Heart right ventricle (tissue), 16 donors: ENCODE measurements around the gene IDH3B. TPM values are rescaled to one million over a fixed set of nuclear protein-coding genes. Genes with fewer than 3 reads are reported as not detected.
"Not testable (repeated sequence)": the region's sequence is repeated elsewhere in the genome, so short reads cannot be mapped to it uniquely, and the experiment has no call there.

Experiments used
- ATAC-seq, 8 donors: fragments of 200-7000 bp; cut with Tn5 transposase; one replicate each; pipeline ENCODE4 v1.9.1; 2020; ENCODE audit warnings: mild to moderate bottlenecking in 8 of 8, moderate library complexity in 8 of 8, moderate number of reproducible peaks in 1 of 8
- DNase-seq, 2 donors: peaks; one replicate each; pipeline ENCODE4 v3.0.0-alpha.2; 2020
- H3K27ac ChIP-seq, 10 donors: fragments of 200-600 bp; sonication (generic) in 2 of 10; one replicate each; pipeline versions ENCODE4 v1.5.0 to v1.8.0; 2020 to 2022; ENCODE audit warnings: mild to moderate bottlenecking in 3 of 10
- H3K27me3 ChIP-seq, 7 donors: fragments of 200-600 bp; one replicate each; pipeline ENCODE4 v1.8.0; 2021 to 2022; ENCODE audit warnings: mild to moderate bottlenecking in 2 of 7
- H3K36me3 ChIP-seq, 9 donors: fragments of 200-600 bp; sonication (generic) in 1 of 9; one replicate each; pipeline versions ENCODE4 v1.5.0 to v1.8.0; 2020 to 2022; ENCODE audit warnings: mild to moderate bottlenecking in 2 of 9
- H3K4me1 ChIP-seq, 9 donors: fragments of 200-600 bp; sonication (generic) in 1 of 9; one replicate each; pipeline versions ENCODE4 v1.5.0 to v1.8.0; 2020 to 2022; ENCODE audit warnings: mild to moderate bottlenecking in 4 of 9
- H3K4me3 ChIP-seq, 10 donors: fragments of 200-600 bp; sonication (generic) in 2 of 10; one replicate each; pipeline versions ENCODE4 v1.5.0 to v1.8.0; 2020 to 2022; ENCODE audit warnings: mild to moderate bottlenecking in 7 of 10, moderate library complexity in 2 of 10
- H3K9me3 ChIP-seq, 11 donors: fragments of 200-600 bp in 10 of 11; sonication (generic) in 2 of 11; one replicate each; pipeline versions ENCODE4 v1.5.0 to v1.8.0; 2013 to 2022; ENCODE audit warnings: mild to moderate bottlenecking in 2 of 11, control low read depth in 1 of 11, moderate library complexity in 1 of 11
- WGBS, 2 donors: extraction: QIAGEN DNeasy Blood & Tissue Kit; methylation state at CpG; one replicate each; pipeline ENCODE4 v1.1.7; 2013; ENCODE audit warnings: inconsistent platforms in 1 of 2; 5-methylcytosine and 5-hydroxymethylcytosine counted together
- intact Hi-C, 10 donors: fragments of 100-400 bp; cut with DNase I; formaldehyde crosslinking; loops; one replicate each; pipeline versions ENCODE4 v1.11.1 to v1.14.2; 2022
- polyA plus RNA-seq, 2 donors: library from polyadenylated mRNA; stranded (reverse); fragments of 200-250 nt; gene quantifications; one replicate each; pipeline ENCODE4 v1.2.3, GENCODE V29; 2013
- total RNA-seq, 10 donors: library from RNA; stranded (reverse); fragmentation: NEBNext Ultra II Directional in 3 of 10; extraction: Animal tissue kit (Norgen Biotek cat#: 25700) in 3 of 10; gene quantifications; one replicate each; pipeline versions ENCODE4 v1.2.1 to v1.2.4, GENCODE V29; 2021 to 2023
- TF ChIP-seq, protein P1 (sequence below), 9 donors: fragments of 200-600 bp; sonication (generic) in 2 of 9; IDR thresholded peaks; one replicate each; pipeline versions ENCODE4 v1.5.0 to v1.8.0; 2021 to 2022; ENCODE audit warnings: antibody characterized with exemption in 9 of 9, mild to moderate bottlenecking in 5 of 9, moderate library complexity in 1 of 9
- donor health status: Arrhythmogenic right ventricular cardiomyopathy.
- donor health status: ischemic (EF 13 %, LVEDD 7.1; RV severe dilation, severe dysfunction).
- donor health status: healthy with polysubstance abuse.
- donor health status: DM: no; HTN: yes; CAD: no.
- donor health status: DM: no; HTN: no; CAD: no.
- donor health status: ischemic (EF 25% LVEDD 6.9; RV normal size, moderate dysfunction).
- donor health status: ischemic (EF 25% LVEDD 5.7; RV mildly dilated, moderate dysfunction).
- donor health status: healthy.
- donor health status: DM: yes; HTN: yes; CAD: no.
- donor health status: Ischemic cardiomyopathy.
- donor health status: ischemic (EF 35%, LVEDD 5.7; RV mildly dilated, moderate dysfunction).
- donor health status: nonischemic (EF 11% LVEDD 7.7; RV severe dilation, severe dysfunction).
- donor health status: DM: yes; HTN: yes; CAD: no.
- donor health status: PGD.
- donor health status: ischemic (EF 29% LVEDD 5.4; RV normal size, mild dysfunction).
- donor health status: nonischemic (EF 23%, LVEDD 6.1; RV moderate dilation, normal function).

IDH3B gene
- total and polyA plus RNA-seq, 12 donors, result 120 to 264 (median 217) TPM

DNA sequence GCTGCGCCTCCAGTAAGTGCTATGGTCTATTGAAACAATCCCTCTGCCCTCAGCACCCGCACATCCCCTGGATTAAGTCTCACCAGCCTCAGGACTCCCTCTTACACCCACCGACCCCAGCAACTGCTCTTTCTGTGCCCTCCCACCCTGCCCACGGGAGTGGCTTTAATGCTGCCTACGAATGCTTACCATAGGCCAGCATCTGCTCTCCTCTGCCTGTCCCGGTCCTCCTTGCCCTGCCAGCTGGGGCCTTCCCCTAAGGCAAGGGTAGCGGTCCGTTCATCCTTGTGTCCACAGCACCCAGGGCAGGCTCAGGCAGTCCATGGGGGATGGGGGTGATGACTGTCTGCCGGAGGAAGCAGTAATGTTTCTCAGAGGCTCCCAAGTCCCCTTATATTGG lies 32.6 kb upstream of the IDH3B start:
- DNase-seq, result no peak
- Histone ChIP-seq H3K9me3 (no peaks in the 10 kb centered on the region), H3K4me3 (no peak overlapping the region), H3K27me3 (peaks cover 0 to 45% (median 14%) of the 10 kb centered on the region in 7 donors), H3K4me1 (peaks cover 0 to 18% (median 4%) of the 10 kb centered on the region in 9 donors), H3K36me3 (no peaks in the 10 kb centered on the region), H3K27ac (no peak overlapping the region)
- intact Hi-C loops, result loop anchor here in 3 of 10 donors (5.0 to 10.0 kb wide), 3 partner anchors 46 to 158 kb away; partner anchors contain the start of genes PCED1A (in 1 of the 3) and VPS16 (in 1 of the 3)
- WGBS, 2 donors, result 94 to 96% methylated on average over 9 of the region's 9 CpGs
- TF ChIP-seq, protein P1, sequence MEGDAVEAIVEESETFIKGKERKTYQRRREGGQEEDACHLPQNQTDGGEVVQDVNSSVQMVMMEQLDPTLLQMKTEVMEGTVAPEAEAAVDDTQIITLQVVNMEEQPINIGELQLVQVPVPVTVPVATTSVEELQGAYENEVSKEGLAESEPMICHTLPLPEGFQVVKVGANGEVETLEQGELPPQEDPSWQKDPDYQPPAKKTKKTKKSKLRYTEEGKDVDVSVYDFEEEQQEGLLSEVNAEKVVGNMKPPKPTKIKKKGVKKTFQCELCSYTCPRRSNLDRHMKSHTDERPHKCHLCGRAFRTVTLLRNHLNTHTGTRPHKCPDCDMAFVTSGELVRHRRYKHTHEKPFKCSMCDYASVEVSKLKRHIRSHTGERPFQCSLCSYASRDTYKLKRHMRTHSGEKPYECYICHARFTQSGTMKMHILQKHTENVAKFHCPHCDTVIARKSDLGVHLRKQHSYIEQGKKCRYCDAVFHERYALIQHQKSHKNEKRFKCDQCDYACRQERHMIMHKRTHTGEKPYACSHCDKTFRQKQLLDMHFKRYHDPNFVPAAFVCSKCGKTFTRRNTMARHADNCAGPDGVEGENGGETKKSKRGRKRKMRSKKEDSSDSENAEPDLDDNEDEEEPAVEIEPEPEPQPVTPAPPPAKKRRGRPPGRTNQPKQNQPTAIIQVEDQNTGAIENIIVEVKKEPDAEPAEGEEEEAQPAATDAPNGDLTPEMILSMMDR (IDR thresholded peaks at IDR 0.05), result no peak
- ATAC-seq, result no peak

- intact Hi-C loops, result loop anchor here in 3 of 10 donors (5.0 to 10.0 kb wide), 3 partner anchors 46 to 159 kb away; partner anchors contain the start of genes PCED1A (in 1 of the 3) and VPS16 (in 1 of the 3)
- not testable (repeated sequence) for ATAC-seq, H3K36me3 ChIP-seq, DNase-seq, H3K9me3 ChIP-seq, H3K4me3 ChIP-seq, H3K27ac ChIP-seq
- Histone ChIP-seq H3K27me3 (peaks cover 0 to 51% (median 14%) of the 10 kb centered on the region in 7 donors), H3K4me1 (peaks cover 0 to 18% (median 4%) of the 10 kb centered on the region in 9 donors)
- WGBS, 2 donors, result 97 to 98% methylated on average over 12 of the region's 12 CpGs
Observed at GRCh38 chr20:2695984-2696525, 32.0 kb upstream of the IDH3B start.

DNA sequence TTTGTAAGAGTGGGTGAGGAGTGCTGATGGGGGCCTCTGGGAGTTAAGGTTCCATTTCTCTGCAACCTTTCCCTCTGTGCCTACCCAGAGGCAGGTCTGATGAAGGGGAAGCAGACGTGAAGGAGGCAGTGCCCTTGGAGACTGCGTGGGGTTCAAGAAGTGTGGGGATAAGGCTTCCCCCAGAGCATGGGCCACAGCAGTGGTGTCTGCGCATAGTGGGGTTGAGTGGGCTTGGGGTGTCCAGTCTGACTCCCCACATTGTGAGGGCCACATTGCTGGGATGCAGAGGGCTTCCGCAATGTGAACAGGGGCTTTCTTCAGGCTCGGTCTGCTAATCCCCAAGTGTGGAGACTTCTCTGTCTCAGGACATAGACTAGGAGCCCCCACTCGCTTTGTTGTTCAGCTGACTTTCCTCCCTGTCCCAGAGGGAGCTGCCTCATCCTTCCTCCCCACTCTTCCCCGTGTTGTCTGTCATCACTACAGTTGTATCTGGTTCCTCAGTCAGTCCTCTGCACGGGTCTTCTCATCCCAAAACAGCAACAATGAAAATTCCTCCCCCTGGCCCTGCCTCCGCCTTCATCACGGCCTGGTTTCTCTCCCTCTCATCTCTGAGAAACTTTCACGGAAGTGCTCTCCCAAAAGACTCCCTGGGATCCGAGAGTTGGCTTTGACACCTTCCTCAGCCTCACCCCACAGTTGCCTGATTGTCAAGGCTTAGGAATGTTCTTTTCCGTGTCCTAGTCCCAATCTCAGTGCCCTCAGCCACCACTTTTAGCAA lies 31.4 kb upstream of the IDH3B start:
- Histone ChIP-seq H3K9me3 (no peaks in the 10 kb centered on the region), H3K36me3 (no peaks in the 10 kb centered on the region), H3K27ac (no peak overlapping the region), H3K27me3 (peaks cover 0 to 57% (median 14%) of the 10 kb centered on the region in 7 donors), H3K4me3 (no peak overlapping the region), H3K4me1 (peaks cover 0 to 18% (median 4%) of the 10 kb centered on the region in 9 donors)
- intact Hi-C loops, result loop anchor here in 3 of 10 donors (5.0 to 10.0 kb wide), 3 partner anchors 47 to 159 kb away; partner anchors contain the start of genes PCED1A (in 1 of the 3) and VPS16 (in 1 of the 3)
- no peak for ATAC-seq
- no peak for DNase-seq
- 82 to 87% methylated on average over 13 of the region's 13 CpGs for WGBS, 2 donors
- TF ChIP-seq, protein P1 (IDR thresholded peaks at IDR 0.05), result no peak

DNA sequence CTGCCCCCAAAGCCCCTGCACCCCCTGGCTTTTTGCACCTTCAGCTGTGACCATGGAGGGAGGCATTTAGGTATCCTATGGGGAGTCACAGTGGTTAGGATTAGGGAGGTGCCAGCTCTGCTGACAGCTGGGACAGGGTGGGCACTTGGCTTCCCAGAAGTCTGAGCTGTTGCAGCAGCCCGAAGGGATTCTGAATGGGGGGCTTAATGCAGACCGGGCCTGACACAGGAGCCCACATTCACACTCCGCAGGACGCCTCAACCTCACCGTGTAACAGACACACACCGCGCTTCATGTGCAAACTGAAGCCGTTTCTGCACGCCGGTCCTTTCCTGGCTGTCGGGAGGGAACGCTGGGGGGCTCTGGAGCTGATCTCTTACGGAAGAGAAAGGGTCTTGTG lies 30.5 kb upstream of the IDH3B start:
- DNase-seq (no peak), ATAC-seq (no peak)
- Histone ChIP-seq H3K4me3 (no peak overlapping the region), H3K27me3 (peaks cover 0 to 66% (median 14%) of the 10 kb centered on the region in 7 donors), H3K9me3 (no peaks in the 10 kb centered on the region), H3K27ac (no peak overlapping the region), H3K4me1 (peaks cover 0 to 18% (median 4%) of the 10 kb centered on the region in 9 donors), H3K36me3 (no peaks in the 10 kb centered on the region)
- TF ChIP-seq, protein P1 (IDR thresholded peaks at IDR 0.05), result no peak
- WGBS, 2 donors, result 67 to 80% methylated on average over 13 of the region's 13 CpGs
- intact Hi-C loops, result loop anchor here in 2 of 10 donors (5.0 to 10.0 kb wide), 3 partner anchors 43 to 160 kb away; partner anchors contain the start of genes PCED1A (in 1 of the 2) and VPS16 (in 1 of the 2)
